HepG2 (cell line): ENCODE measurements around the gene LLGL2. TPM values are rescaled to one million over a fixed set of nuclear protein-coding genes. Genes with fewer than 3 reads are reported as not detected.
A peak's percentile ranks its signal among the peaks of the same experiment; 100 is the strongest.

Source experiments
- ATF1 ChIP-seq: IDR thresholded peaks from 2 replicates; pipeline ENCODE4 v1.6.1; 2016; ENCODE audit warnings: mild to moderate bottlenecking, control low read depth
- GATAD2A ChIP-seq: IDR thresholded peaks from 2 replicates; pipeline ENCODE4 v1.6.1; 2016
- HMGXB4 ChIP-seq, 2 experiments: sonication (generic) in 1 of 2; formaldehyde crosslinking in 1 of 2; IDR thresholded peaks; 2 replicates each; pipeline versions ENCODE4 v1.4.0 to v1.6.1; 2018 to 2020; ENCODE audit warnings: missing genetic modification reagents in 2 of 2, borderline replicate concordance in 1 of 2, low read depth in 1 of 2, mild to moderate bottlenecking in 1 of 2, missing biosample characterization in 1 of 2
- KLF12 ChIP-seq: sonication (generic); formaldehyde crosslinking; IDR thresholded peaks from 2 replicates; pipeline ENCODE4 v1.4.0; 2020; ENCODE audit warnings: missing genetic modification reagents, borderline replicate concordance
- SIN3A ChIP-seq: IDR thresholded peaks from 2 replicates; pipeline ENCODE4 v1.6.1; 2011; ENCODE audit warnings: low read depth, mild to moderate bottlenecking, control low read depth, low read length, borderline replicate concordance
- TFDP2 ChIP-seq: sonication (generic); formaldehyde crosslinking; IDR thresholded peaks from 2 replicates; pipeline ENCODE4 v1.4.0; 2020; ENCODE audit warnings: missing genetic modification reagents
- YY1 ChIP-seq: IDR thresholded peaks from 2 replicates; pipeline ENCODE4 v1.6.1; 2011; ENCODE audit warnings: low read length, low read depth, moderate library complexity, mild to moderate bottlenecking; ENCODE audit not compliant: insufficient read depth, insufficient replicate concordance
- ZNF101 ChIP-seq: sonication (generic); formaldehyde crosslinking; IDR thresholded peaks from 2 replicates; pipeline ENCODE4 v1.4.0; 2020; ENCODE audit warnings: mild to moderate bottlenecking, low read depth, missing genetic modification reagents, borderline replicate concordance
- ZNF44 ChIP-seq: sonication (generic); formaldehyde crosslinking; IDR thresholded peaks from 2 replicates; pipeline ENCODE4 v1.5.1; 2020; ENCODE audit warnings: mild to moderate bottlenecking, missing genetic modification reagents
- ZNF567 ChIP-seq: sonication (generic); formaldehyde crosslinking; IDR thresholded peaks from 2 replicates; pipeline ENCODE4 v1.8.1; 2023; ENCODE audit warnings: mild to moderate bottlenecking, missing genetic modification reagents, borderline replicate concordance
- ZNF598 ChIP-seq: sonication (generic); formaldehyde crosslinking; IDR thresholded peaks from 2 replicates; pipeline ENCODE4 v1.5.1; 2020; ENCODE audit warnings: mild to moderate bottlenecking, missing genetic modification reagents, borderline replicate concordance
- ZNF687 ChIP-seq: sonication (generic); formaldehyde crosslinking; IDR thresholded peaks from 2 replicates; pipeline ENCODE4 v1.5.1; 2020; ENCODE audit warnings: mild to moderate bottlenecking, missing genetic modification reagents, moderate library complexity
- ZNF772 ChIP-seq: sonication (generic); formaldehyde crosslinking; IDR thresholded peaks from 2 replicates; pipeline ENCODE4 v1.5.0; 2020; ENCODE audit warnings: mild to moderate bottlenecking, missing genetic modification reagents
- ZNF782 ChIP-seq: sonication (generic); formaldehyde crosslinking; IDR thresholded peaks from 2 replicates; pipeline ENCODE4 v1.4.0; 2020; ENCODE audit warnings: missing genetic modification reagents, mild to moderate bottlenecking, borderline replicate concordance
- polyA plus RNA-seq, 8 experiments: library from polyadenylated mRNA; depleted of rRNA in 3 of 8; stranded (reverse) in 7 of 8; unstranded in 1 of 8; fragments of >200 nt; fragmentation: Illumina TruSeq in 4 of 8; extraction: Trizol in 4 of 8; gene quantifications; 2 replicates each; pipeline versions ENCODE4 v1.2.1 to v1.2.3, GENCODE V29; 2011 to 2016; ENCODE audit warnings: low read depth in 4 of 8, missing spikeins in 1 of 8, mixed read lengths in 1 of 8; ENCODE audit not compliant: insufficient read depth in 1 of 8
- total RNA-seq, 5 experiments: library from RNA; depleted of rRNA; stranded (reverse); fragments of >200 nt; fragmentation: Illumina TruSeq; extraction: Trizol; gene quantifications; 2 replicates each; pipeline ENCODE4 v1.2.3, GENCODE V29; 2016; ENCODE audit warnings: low read depth in 1 of 5
- TF ChIP-seq, protein P1 (sequence below): sonication (generic); formaldehyde crosslinking; IDR thresholded peaks from 2 replicates; pipeline ENCODE4 v1.4.0; 2020; ENCODE audit warnings: mild to moderate bottlenecking, low read depth, missing genetic modification reagents
- TF ChIP-seq, protein P2 (sequence below): sonication (generic); formaldehyde crosslinking; IDR thresholded peaks from 2 replicates; pipeline ENCODE4 v1.8.1; 2023; ENCODE audit warnings: mild to moderate bottlenecking, missing genetic modification reagents

The LLGL2 gene
- total and polyA plus RNA-seq, 2 of the 13 experiments (the other 11 are each of a cell fraction or from before 2014, with no cell fraction given): 83.0 to 86.7 TPM

DNA sequence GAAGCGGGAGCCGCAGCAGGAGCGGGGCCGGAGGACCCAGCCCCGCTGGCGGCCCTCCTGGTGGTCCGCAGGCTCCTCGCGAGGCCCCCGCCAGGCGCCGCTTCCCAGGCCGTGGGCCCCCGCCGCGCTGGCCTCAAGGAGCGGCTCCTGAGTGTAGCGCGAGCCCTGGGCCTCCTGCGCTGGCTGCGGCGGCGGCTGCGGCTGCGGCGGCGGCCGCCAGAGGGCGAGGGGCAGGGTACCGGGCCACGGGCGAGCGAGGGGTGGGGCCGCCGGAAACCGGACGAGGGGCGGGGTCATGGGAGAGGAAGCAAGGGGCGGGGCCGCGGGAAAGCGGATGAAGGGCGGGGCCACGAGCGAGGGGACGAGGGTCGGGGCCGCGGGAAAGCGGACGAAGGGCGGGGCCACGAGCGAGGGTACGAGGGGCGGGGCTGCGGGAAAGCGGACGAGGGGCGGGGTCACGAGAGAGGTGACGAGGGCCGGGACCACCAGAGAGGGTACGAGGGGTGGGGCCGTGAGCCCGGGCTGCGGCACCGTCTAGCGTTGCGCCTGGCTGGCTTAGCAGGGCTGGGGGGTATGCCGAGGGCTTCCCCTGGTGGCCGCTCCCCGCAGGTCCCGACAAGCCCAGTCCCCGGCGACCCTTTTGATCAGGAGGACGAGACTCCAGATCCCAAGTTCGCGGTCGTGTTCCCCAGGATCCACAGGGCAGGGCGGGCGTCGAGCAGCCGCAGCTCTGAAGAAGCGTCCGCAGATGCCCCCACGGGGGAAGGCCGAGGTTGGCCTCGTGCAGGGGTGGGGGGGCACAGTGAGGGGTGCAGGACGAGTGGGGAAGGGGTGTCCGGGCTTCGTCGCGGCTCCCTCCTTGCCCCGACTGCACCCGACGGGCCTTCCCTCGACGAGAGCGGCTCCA is 63.8 kb downstream of the LLGL2 start (continued):
- 0 out of 2 replicates have a peak, but pooled peaks have one; percentile 22 for TF ChIP-seq TFDP2
- TF ChIP-seq ZNF567 (CRISPR knock-in tag): peak; percentile 22; the same call in 1 of the 2 replicates
- TF ChIP-seq ZNF44: no peak
- TF ChIP-seq KLF12 (CRISPR knock-in tag): peak; percentile 50; the same call in 1 of the 2 replicates
- no peak for TF ChIP-seq ATF1
- peak; percentile 71; the same call in 1 of the 2 replicates for TF ChIP-seq ZNF772
- TF ChIP-seq, protein P1, sequence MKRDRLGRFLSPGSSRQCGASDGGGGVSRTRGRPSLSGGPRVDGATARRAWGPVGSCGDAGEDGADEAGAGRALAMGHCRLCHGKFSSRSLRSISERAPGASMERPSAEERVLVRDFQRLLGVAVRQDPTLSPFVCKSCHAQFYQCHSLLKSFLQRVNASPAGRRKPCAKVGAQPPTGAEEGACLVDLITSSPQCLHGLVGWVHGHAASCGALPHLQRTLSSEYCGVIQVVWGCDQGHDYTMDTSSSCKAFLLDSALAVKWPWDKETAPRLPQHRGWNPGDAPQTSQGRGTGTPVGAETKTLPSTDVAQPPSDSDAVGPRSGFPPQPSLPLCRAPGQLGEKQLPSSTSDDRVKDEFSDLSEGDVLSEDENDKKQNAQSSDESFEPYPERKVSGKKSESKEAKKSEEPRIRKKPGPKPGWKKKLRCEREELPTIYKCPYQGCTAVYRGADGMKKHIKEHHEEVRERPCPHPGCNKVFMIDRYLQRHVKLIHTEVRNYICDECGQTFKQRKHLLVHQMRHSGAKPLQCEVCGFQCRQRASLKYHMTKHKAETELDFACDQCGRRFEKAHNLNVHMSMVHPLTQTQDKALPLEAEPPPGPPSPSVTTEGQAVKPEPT (CRISPR knock-in tag): peak; percentile 42; the same call in 1 of the 2 replicates
- no peak for TF ChIP-seq ZNF598
- no peak for TF ChIP-seq YY1
- peak in 1 of 2 experiments; percentile 61; a peak in 3 of 4 replicates for TF ChIP-seq HMGXB4 (CRISPR knock-in tag; IDR thresholded peaks at IDR 0.05; ENCODE audit: borderline replicate concordance in 1 of 2, low read depth in 1 of 2)
- TF ChIP-seq ZNF782: 0 out of 2 replicates have a peak, but pooled peaks have one; percentile 5
- TF ChIP-seq SIN3A: 0 out of 2 replicates have a peak, but pooled peaks have one; percentile 25
- TF ChIP-seq ZNF687 (CRISPR knock-in tag): peak; percentile 76
- TF ChIP-seq GATAD2A (CRISPR knock-in tag): 0 out of 2 replicates have a peak, but pooled peaks have one; percentile 18
- TF ChIP-seq, protein P2, sequence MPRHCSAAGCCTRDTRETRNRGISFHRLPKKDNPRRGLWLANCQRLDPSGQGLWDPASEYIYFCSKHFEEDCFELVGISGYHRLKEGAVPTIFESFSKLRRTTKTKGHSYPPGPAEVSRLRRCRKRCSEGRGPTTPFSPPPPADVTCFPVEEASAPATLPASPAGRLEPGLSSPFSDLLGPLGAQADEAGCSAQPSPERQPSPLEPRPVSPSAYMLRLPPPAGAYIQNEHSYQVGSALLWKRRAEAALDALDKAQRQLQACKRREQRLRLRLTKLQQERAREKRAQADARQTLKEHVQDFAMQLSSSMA (CRISPR knock-in tag): 0 out of 2 replicates have a peak, but pooled peaks have one; percentile 52
- TF ChIP-seq ZNF101 (CRISPR knock-in tag): no peak
